HL-60 (cell line): ENCODE results near the gene IGFBPL1.

Experiments used
- CTCF ChIP-seq: IDR thresholded peaks from one replicate; pipeline ENCODE4 v1.5.1; 2011; ENCODE audit warnings: low read length, control low read depth, inconsistent platforms; ENCODE audit not compliant: insufficient read depth
- POLR2AphosphoS5 ChIP-seq: IDR thresholded peaks from 2 replicates; pipeline ENCODE4 v1.6.1; 2012; ENCODE audit warnings: low read depth
- REST ChIP-seq: IDR thresholded peaks from 2 replicates; pipeline ENCODE4 v1.6.1; 2012; ENCODE audit warnings: low read depth; ENCODE audit not compliant: insufficient replicate concordance

GRCh38 chr9:38439916-38440301, 15.7 kb upstream of the IGFBPL1 start:
- TF ChIP-seq REST (no peak), CTCF (no peak), POLR2AphosphoS5 (no peak)
